BLaER1 (cell line): ENCODE data around the gene CACNA1H.

Experiments
- H3K27ac ChIP-seq: shearing (Covaris generic); formaldehyde crosslinking; 2 replicates; pipeline ENCODE4 v1.8.1; 2022
- H3K27me3 ChIP-seq: shearing (Covaris generic); formaldehyde crosslinking; 2 replicates; pipeline ENCODE4 v1.8.1; 2022
- H3K36me3 ChIP-seq: shearing (Covaris generic); formaldehyde crosslinking; 2 replicates; pipeline ENCODE4 v1.8.1; 2022
- H3K4me1 ChIP-seq: shearing (Covaris generic); formaldehyde crosslinking; 2 replicates; pipeline ENCODE4 v1.8.1; 2022
- H3K4me2 ChIP-seq: shearing (Covaris generic); formaldehyde crosslinking; 2 replicates; pipeline ENCODE4 v1.8.1; 2022
- H3K4me3 ChIP-seq: shearing (Covaris generic); formaldehyde crosslinking; 2 replicates; pipeline ENCODE4 v1.8.1; 2022
- H3K9ac ChIP-seq: shearing (Covaris generic); formaldehyde crosslinking; 2 replicates; pipeline ENCODE4 v1.8.1; 2022
- H3K9me3 ChIP-seq: shearing (Covaris generic); formaldehyde crosslinking; 2 replicates; pipeline ENCODE4 v1.8.1; 2022
- H4K20me1 ChIP-seq: shearing (Covaris generic); formaldehyde crosslinking; 2 replicates; pipeline ENCODE4 v1.8.1; 2022
- Cebpa-rat ChIP-seq: shearing (Covaris generic); IDR thresholded peaks from 2 replicates; pipeline ENCODE4 v1.8.1; 2022

Gene CACNA1H

DNA sequence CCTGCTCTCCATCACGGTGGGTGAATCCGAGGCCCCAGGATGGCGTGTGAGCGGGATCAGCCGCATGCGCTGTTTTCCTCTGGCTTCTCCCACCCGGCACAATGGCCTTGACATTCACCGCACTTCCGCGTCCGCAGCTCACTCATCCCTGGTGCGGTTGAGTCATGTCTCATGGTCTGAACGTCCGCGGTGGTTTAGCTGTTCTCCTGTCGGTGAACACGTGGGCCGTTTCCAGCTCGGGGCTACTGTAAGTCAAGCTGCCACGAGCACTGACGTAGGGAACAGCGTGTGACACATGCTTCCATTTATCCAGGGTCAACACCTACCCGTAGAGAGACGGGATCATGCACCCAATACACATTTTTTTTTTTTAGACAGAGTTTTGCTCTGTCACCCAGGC, 15.3 kb upstream of the CACNA1H start:
- no peak overlapping the region for H3K4me2 ChIP-seq
- H3K36me3 ChIP-seq: no peaks in the 10 kb centered on the region

DNA sequence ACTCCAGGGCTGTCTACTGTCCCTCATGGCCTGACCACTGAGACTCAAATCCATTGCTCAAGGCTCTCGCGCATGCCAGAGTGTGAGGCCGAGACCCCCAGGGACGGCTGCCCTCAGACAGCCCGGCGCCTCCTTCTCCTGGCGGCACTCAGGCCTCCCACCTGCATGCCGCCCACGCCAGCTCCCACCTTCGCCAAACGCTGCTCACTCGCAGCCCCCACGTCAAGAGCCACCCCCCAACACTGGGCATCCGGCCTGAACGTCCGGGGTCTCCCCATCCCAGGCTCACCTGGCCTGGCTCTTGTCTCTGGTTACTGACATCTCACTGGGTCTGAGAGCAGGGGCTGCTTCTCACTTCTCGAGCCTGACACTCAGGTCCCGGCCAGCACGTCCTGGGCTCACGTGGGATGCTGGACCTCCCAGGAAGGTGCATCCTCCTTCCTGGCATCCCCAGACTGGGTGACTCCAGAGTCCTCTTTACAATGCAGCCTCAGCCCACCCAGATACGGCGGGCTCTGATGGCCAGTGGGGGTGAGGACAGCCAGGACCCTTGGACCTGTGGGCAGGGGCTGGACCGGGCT, 12.2 kb upstream of the CACNA1H start:
- H3K4me3 ChIP-seq: no peak overlapping the region
- H3K27me3 ChIP-seq: no peaks in the 10 kb centered on the region
- H3K9me3 ChIP-seq: no peaks in the 10 kb centered on the region
- H3K4me1 ChIP-seq: peaks cover 63% of the 10 kb centered on the region
- H3K27ac ChIP-seq: no peak overlapping the region
- no peak for TF ChIP-seq Cebpa-rat
- H3K36me3 ChIP-seq: no peaks in the 10 kb centered on the region
- H3K4me2 ChIP-seq: no peak overlapping the region
- no peak overlapping the region for H3K9ac ChIP-seq
- no peaks in the 10 kb centered on the region for H4K20me1 ChIP-seq

More for the DNA sequence above, 15.3 kb upstream of the CACNA1H start:
- Histone ChIP-seq H3K27ac (no peak overlapping the region), H3K4me3 (no peak overlapping the region), H4K20me1 (no peaks in the 10 kb centered on the region), H3K4me1 (peaks cover 49% of the 10 kb centered on the region), H3K9me3 (no peaks in the 10 kb centered on the region), H3K9ac (no peak overlapping the region), H3K27me3 (peaks cover 9% of the 10 kb centered on the region; the same call in 1 of the 2 replicates)
- no peak for TF ChIP-seq Cebpa-rat

- Histone ChIP-seq H3K4me2 (peak overlapping the region; percentile 89; the same call in 1 of the 2 replicates), H3K36me3 (no peaks in the 10 kb centered on the region), H3K4me1 (peaks cover 69% of the 10 kb centered on the region), H3K27me3 (no peaks in the 10 kb centered on the region), H3K27ac (no peak overlapping the region), H3K4me3 (no peak overlapping the region), H3K9ac (no peak overlapping the region), H4K20me1 (no peaks in the 10 kb centered on the region), H3K9me3 (no peaks in the 10 kb centered on the region)
- no peak for TF ChIP-seq Cebpa-rat
Observed at GRCh38 chr16:1141191-1141590, 11.7 kb upstream of the CACNA1H start.

GRCh38 chr16:1141716-1142115, 11.2 kb upstream of the CACNA1H start:
- H3K4me1 ChIP-seq: peaks cover 74% of the 10 kb centered on the region
- H3K9ac ChIP-seq: no peak overlapping the region
- H3K9me3 ChIP-seq: no peaks in the 10 kb centered on the region
- no peak for TF ChIP-seq Cebpa-rat
- H3K4me2 ChIP-seq: peak overlapping the region; percentile 89
- H3K36me3 ChIP-seq: no peaks in the 10 kb centered on the region
- no peaks in the 10 kb centered on the region for H3K27me3 ChIP-seq
- no peak overlapping the region for H3K4me3 ChIP-seq
- H4K20me1 ChIP-seq: no peaks in the 10 kb centered on the region
- no peak overlapping the region for H3K27ac ChIP-seq

GRCh38 chr16:1142911-1143310, 10.0 kb upstream of the CACNA1H start:
- peak overlapping the region; percentile 89 for H3K4me2 ChIP-seq
- no peak overlapping the region for H3K9ac ChIP-seq
- no peaks in the 10 kb centered on the region for H3K9me3 ChIP-seq
- TF ChIP-seq Cebpa-rat: no peak
- H3K27ac ChIP-seq: no peak overlapping the region
- no peaks in the 10 kb centered on the region for H4K20me1 ChIP-seq
- no peak overlapping the region for H3K4me3 ChIP-seq
- peaks cover 79% of the 10 kb centered on the region for H3K4me1 ChIP-seq
- no peaks in the 10 kb centered on the region for H3K27me3 ChIP-seq
- no peaks in the 10 kb centered on the region for H3K36me3 ChIP-seq

- Histone ChIP-seq H3K27me3 (no peaks in the 10 kb centered on the region), H3K4me1 (peaks cover 77% of the 10 kb centered on the region), H3K9me3 (no peaks in the 10 kb centered on the region), H3K9ac (no peak overlapping the region), H4K20me1 (no peaks in the 10 kb centered on the region), H3K4me2 (peak overlapping the region; percentile 89), H3K36me3 (no peaks in the 10 kb centered on the region), H3K27ac (peak overlapping the region; percentile 70), H3K4me3 (no peak overlapping the region)
- no peak for TF ChIP-seq Cebpa-rat
Observed at GRCh38 chr16:1143761-1144450, 9.0 kb upstream of the CACNA1H start.

- Histone ChIP-seq H3K4me1 (peaks cover 83% of the 10 kb centered on the region), H3K36me3 (no peaks in the 10 kb centered on the region), H3K9me3 (no peaks in the 10 kb centered on the region), H3K9ac (peak overlapping the region; percentile 60), H3K27me3 (no peaks in the 10 kb centered on the region), H4K20me1 (no peaks in the 10 kb centered on the region), H3K4me2 (peak overlapping the region; percentile 89), H3K27ac (peak overlapping the region; percentile 70), H3K4me3 (peak overlapping the region; percentile 24; the same call in 1 of the 2 replicates)
- TF ChIP-seq Cebpa-rat: no peak
Observed at GRCh38 chr16:1144476-1145382, 8.2 kb upstream of the CACNA1H start.

- Histone ChIP-seq H3K36me3 (no peaks in the 10 kb centered on the region), H3K9ac (peak overlapping the region; percentile 60), H3K4me3 (peak overlapping the region; percentile 24; the same call in 1 of the 2 replicates), H3K27me3 (no peaks in the 10 kb centered on the region), H4K20me1 (no peaks in the 10 kb centered on the region), H3K27ac (peak overlapping the region; percentile 70), H3K4me1 (peaks cover 84% of the 10 kb centered on the region), H3K9me3 (no peaks in the 10 kb centered on the region), H3K4me2 (peak overlapping the region; percentile 89)
- no peak for TF ChIP-seq Cebpa-rat
Observed at GRCh38 chr16:1145383-1146100, 7.4 kb upstream of the CACNA1H start.

- Histone ChIP-seq H3K4me1 (peaks cover 86% of the 10 kb centered on the region), H3K4me2 (peak overlapping the region; percentile 89), H3K9ac (peak overlapping the region; percentile 60; the same call in 1 of the 2 replicates), H4K20me1 (no peaks in the 10 kb centered on the region), H3K9me3 (no peaks in the 10 kb centered on the region), H3K27ac (peak overlapping the region; percentile 70), H3K27me3 (no peaks in the 10 kb centered on the region), H3K4me3 (no peak overlapping the region), H3K36me3 (no peaks in the 10 kb centered on the region)
- TF ChIP-seq Cebpa-rat: no peak
Observed at GRCh38 chr16:1146409-1146808, 6.5 kb upstream of the CACNA1H start.
